HepG2 (cell line): ENCODE results near the gene DNAJC24. TPM values are rescaled to one million over a fixed set of nuclear protein-coding genes. Genes with fewer than 3 reads are reported as not detected.
A peak's percentile ranks its signal among the peaks of the same experiment; 100 is the strongest.

Experiments used
- AHDC1 ChIP-seq: sonication (generic); formaldehyde crosslinking; IDR thresholded peaks from 2 replicates; pipeline ENCODE4 v1.5.1; 2020; ENCODE audit warnings: mild to moderate bottlenecking, missing genetic modification reagents, borderline replicate concordance
- CREB3 ChIP-seq: sonication (generic); formaldehyde crosslinking; IDR thresholded peaks from 2 replicates; pipeline ENCODE4 v1.5.0; 2020; ENCODE audit warnings: missing genetic modification reagents
- MLXIP ChIP-seq: sonication (generic); formaldehyde crosslinking; IDR thresholded peaks from 2 replicates; pipeline ENCODE4 v1.9.0; 2021; ENCODE audit warnings: missing genetic modification reagents, borderline replicate concordance
- NR2C2 ChIP-seq: sonication (generic); formaldehyde crosslinking; IDR thresholded peaks from 2 replicates; pipeline ENCODE4 v1.4.0; 2020; ENCODE audit warnings: missing genetic modification reagents, mild to moderate bottlenecking, moderate library complexity, borderline replicate concordance
- NRL ChIP-seq: sonication (generic); formaldehyde crosslinking; IDR thresholded peaks from 2 replicates; pipeline ENCODE4 v1.5.0; 2020; ENCODE audit warnings: missing genetic modification reagents, mild to moderate bottlenecking, moderate library complexity, borderline replicate concordance
- PLRG1 ChIP-seq: fragments of 450-650 bp; conservative IDR thresholded peaks from 2 replicates; pipeline ENCODE4 v1.6.1; 2016
- ZBTB1 ChIP-seq: sonication (generic); formaldehyde crosslinking; IDR thresholded peaks from 2 replicates; pipeline ENCODE4 v1.4.0; 2020; ENCODE audit warnings: missing genetic modification reagents, borderline replicate concordance
- ZBTB46 ChIP-seq: sonication (generic); formaldehyde crosslinking; IDR thresholded peaks from 2 replicates; pipeline ENCODE4 v1.4.0; 2020; ENCODE audit warnings: mild to moderate bottlenecking, missing genetic modification reagents, borderline replicate concordance
- ZEB1 ChIP-seq: IDR thresholded peaks from 2 replicates; pipeline ENCODE4 v1.6.1; 2012; ENCODE audit warnings: mild to moderate bottlenecking, low read depth, inconsistent platforms; ENCODE audit not compliant: insufficient replicate concordance
- ZNF17 ChIP-seq: sonication (generic); formaldehyde crosslinking; IDR thresholded peaks from 2 replicates; pipeline ENCODE4 v1.5.0; 2020; ENCODE audit warnings: mild to moderate bottlenecking, missing genetic modification reagents
- ZNF296 ChIP-seq: sonication (generic); formaldehyde crosslinking; conservative IDR thresholded peaks from 2 replicates; pipeline ENCODE4 v1.5.0; 2020; ENCODE audit warnings: mild to moderate bottlenecking, missing genetic modification reagents
- ZNF619 ChIP-seq: sonication (generic); formaldehyde crosslinking; IDR thresholded peaks from 2 replicates; pipeline ENCODE4 v1.4.0; 2020; ENCODE audit warnings: mild to moderate bottlenecking, missing genetic modification reagents
- ZNF7 ChIP-seq: IDR thresholded peaks from 2 replicates; pipeline ENCODE4 v1.6.1; 2016; ENCODE audit warnings: missing biosample characterization, missing genetic modification reagents
- polyA plus RNA-seq, 8 experiments: library from polyadenylated mRNA; depleted of rRNA in 3 of 8; stranded (reverse) in 7 of 8; unstranded in 1 of 8; fragments of >200 nt; fragmentation: Illumina TruSeq in 4 of 8; extraction: Trizol in 4 of 8; gene quantifications; 2 replicates each; pipeline versions ENCODE4 v1.2.1 to v1.2.3, GENCODE V29; 2011 to 2016; ENCODE audit warnings: low read depth in 4 of 8, missing spikeins in 1 of 8, mixed read lengths in 1 of 8; ENCODE audit not compliant: insufficient read depth in 1 of 8
- total RNA-seq, 5 experiments: library from RNA; depleted of rRNA; stranded (reverse); fragments of >200 nt; fragmentation: Illumina TruSeq; extraction: Trizol; gene quantifications; 2 replicates each; pipeline ENCODE4 v1.2.3, GENCODE V29; 2016; ENCODE audit warnings: low read depth in 1 of 5

Gene DNAJC24
- total and polyA plus RNA-seq, 2 of the 13 experiments (the other 11 are each of a cell fraction or from before 2014, with no cell fraction given): 10.5 to 13.7 TPM

GRCh38 chr11:31369348-31370329, at the start of gene DNAJC24, which contains the start of gene DCDC1 (continued):
- peak; percentile 93; the same call in 1 of the 2 replicates for TF ChIP-seq NRL (CRISPR knock-in tag)
- TF ChIP-seq ZNF17 (CRISPR knock-in tag): no peak
- TF ChIP-seq MLXIP (CRISPR knock-in tag): no peak
- TF ChIP-seq CREB3 (CRISPR knock-in tag): no peak
- no peak for TF ChIP-seq ZEB1
- no peak for TF ChIP-seq ZBTB46
- no peak for TF ChIP-seq ZBTB1
- no peak for TF ChIP-seq PLRG1
- TF ChIP-seq AHDC1 (CRISPR knock-in tag): no peak
- TF ChIP-seq ZNF7 (CRISPR knock-in tag): no peak
- TF ChIP-seq ZNF296 (CRISPR knock-in tag): no peak
- TF ChIP-seq ZNF619 (CRISPR knock-in tag): no peak
- peak; percentile 72; the same call in 1 of the 2 replicates for TF ChIP-seq NR2C2 (CRISPR knock-in tag)
